Activated naive CD8-positive, alpha-beta T cell treated with anti-CD3 and anti-CD28 coated beads for 36 hours (primary cell): ENCODE results near the gene TACSTD2. TPM values are rescaled to one million over a fixed set of nuclear protein-coding genes. Genes with fewer than 3 reads are reported as not detected.
"Not testable (repeated sequence)": the region's sequence is repeated elsewhere in the genome, so short reads cannot be mapped to it uniquely, and the experiment has no call there.

Source experiments
- DNase-seq: peaks from one replicate; pipeline ENCODE4 v3.0.0; 2021
- H3K27ac Mint-ChIP-seq: one replicate; pipeline ENCODE4 v1.8.0; 2022; ENCODE audit warnings: mild to moderate bottlenecking, moderate library complexity, mixed read lengths
- H3K27me3 Mint-ChIP-seq: one replicate; pipeline ENCODE4 v1.8.0; 2022; ENCODE audit warnings: mild to moderate bottlenecking, mixed read lengths
- H3K36me3 Mint-ChIP-seq: one replicate; pipeline ENCODE4 v1.8.0; 2021; ENCODE audit warnings: mild to moderate bottlenecking, mixed read lengths
- H3K4me1 Mint-ChIP-seq: one replicate; pipeline ENCODE4 v1.8.0; 2021; ENCODE audit warnings: mixed read lengths
- H3K4me3 Mint-ChIP-seq: one replicate; pipeline ENCODE4 v1.8.0; 2022; ENCODE audit warnings: mild to moderate bottlenecking, moderate library complexity, mixed read lengths
- H3K9me3 Mint-ChIP-seq: one replicate; pipeline ENCODE4 v1.8.0; 2022; ENCODE audit warnings: mixed read lengths
- total RNA-seq, 2 experiments: library from RNA; stranded (reverse); gene quantifications; one replicate each; pipeline ENCODE4 v1.2.3, GENCODE V29; 2021

TACSTD2 gene
- total RNA-seq, 2 experiments from 2014 or later: 0.08 to 0.33 TPM

DNA sequence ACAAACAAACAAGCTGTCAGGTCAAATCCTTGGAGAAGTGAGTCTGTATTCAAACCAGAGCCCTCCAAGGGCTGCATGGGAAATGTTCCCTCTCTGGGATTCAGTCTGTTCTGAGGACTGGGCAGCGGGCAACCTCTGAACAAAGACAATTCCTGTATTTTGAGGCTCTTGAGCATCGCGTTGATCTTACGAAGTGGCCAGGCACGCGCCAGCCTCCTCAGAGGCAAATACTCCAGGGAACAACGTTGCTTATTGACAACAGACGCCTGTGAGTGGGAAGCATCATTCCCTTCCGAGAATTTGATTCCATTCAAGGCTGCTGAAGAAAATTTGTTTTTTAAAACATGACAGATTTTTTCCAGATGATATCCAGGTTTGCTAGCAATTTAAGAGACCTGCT is 20.0 kb upstream of the TACSTD2 start:
- Mint-ChIP-seq H3K27ac (no peak overlapping the region), H3K27me3 (peaks cover 60% of the 10 kb centered on the region), H3K9me3 (peaks cover 5% of the 10 kb centered on the region), H3K4me3 (no peak overlapping the region), H3K36me3 (no peaks in the 10 kb centered on the region), H3K4me1 (no peaks in the 10 kb centered on the region)
- DNase-seq: no peak

DNA sequence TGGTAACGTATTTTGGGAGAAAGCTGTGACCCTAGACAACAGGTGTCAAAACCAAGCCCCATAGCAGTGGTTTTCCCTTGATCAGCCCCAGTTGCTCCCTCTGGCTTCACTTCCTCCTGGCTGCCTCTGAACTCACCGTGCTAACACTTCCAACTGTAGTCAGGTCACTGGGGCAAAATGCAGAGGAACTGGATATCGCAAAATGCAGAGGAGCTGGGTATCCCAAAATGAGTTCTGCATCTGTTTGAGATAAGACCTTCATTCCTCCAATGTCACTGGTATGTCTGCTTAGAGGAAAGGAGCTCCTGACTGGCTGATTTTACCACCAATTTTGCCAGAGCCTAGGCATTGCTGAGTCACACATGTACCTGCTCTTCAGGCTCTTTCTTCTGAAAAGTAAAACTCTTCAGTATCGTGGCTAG is 19.6 kb upstream of the TACSTD2 start:
- peaks cover 5% of the 10 kb centered on the region for H3K9me3 Mint-ChIP-seq
- no peak overlapping the region for H3K4me3 Mint-ChIP-seq
- H3K36me3 Mint-ChIP-seq: no peaks in the 10 kb centered on the region
- no peaks in the 10 kb centered on the region for H3K4me1 Mint-ChIP-seq
- DNase-seq: no peak
- peaks cover 59% of the 10 kb centered on the region for H3K27me3 Mint-ChIP-seq
- no peak overlapping the region for H3K27ac Mint-ChIP-seq

DNA sequence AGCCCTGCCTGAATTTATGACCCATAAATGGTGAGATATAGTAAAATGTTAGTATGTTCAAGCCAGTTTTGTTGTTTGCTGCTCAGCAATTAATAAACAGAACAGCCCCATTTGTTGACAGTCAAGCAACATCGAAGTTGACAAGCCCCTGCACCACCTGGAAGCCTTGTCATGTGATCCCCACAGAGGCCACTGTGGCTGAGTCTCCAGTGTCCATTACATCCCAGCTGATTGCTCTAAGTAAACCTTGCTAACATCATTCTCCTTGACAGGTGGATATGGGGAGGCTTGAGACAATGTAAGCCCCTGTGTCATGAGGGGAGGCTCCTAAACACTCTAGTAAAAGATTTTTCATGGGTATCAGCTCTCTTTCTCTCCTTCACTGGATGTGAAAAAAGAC is 17.5 kb upstream of the TACSTD2 start:
- H3K27me3 Mint-ChIP-seq: peaks cover 44% of the 10 kb centered on the region
- DNase-seq: no peak
- H3K27ac Mint-ChIP-seq: no peak overlapping the region
- no peaks in the 10 kb centered on the region for H3K36me3 Mint-ChIP-seq
- no peaks in the 10 kb centered on the region for H3K4me1 Mint-ChIP-seq
- H3K9me3 Mint-ChIP-seq: no peaks in the 10 kb centered on the region
- no peak overlapping the region for H3K4me3 Mint-ChIP-seq

DNA sequence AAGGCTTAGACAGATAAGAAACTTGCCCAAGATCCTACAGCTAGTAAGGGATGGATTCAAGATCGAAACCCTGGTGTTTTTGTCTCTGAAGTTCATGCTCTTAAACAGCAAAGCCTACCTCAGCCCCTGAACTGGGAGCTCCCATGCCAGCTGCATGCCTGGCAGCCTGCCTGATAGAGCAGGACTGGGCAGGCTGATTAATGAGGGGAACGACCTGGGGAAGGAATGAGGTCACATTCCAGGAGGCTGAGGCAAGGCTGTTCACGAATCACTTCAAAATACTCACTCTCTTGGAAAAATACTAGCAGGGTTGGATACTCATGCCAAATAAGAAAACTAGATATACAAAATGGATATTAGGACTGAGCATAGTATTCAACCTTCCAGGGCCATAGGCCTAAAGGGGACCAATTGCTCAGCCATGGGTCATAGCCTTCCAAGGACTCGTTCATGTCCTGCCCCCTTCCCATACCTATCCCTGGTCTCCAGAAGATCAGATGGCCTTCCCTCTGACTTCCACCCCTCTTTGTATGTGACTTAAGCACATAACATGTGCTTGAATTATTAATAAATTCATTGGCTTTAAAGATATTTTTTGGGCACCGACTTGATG is 15.6 kb upstream of the TACSTD2 start:
- H3K9me3 Mint-ChIP-seq: no peaks in the 10 kb centered on the region
- H3K4me1 Mint-ChIP-seq: no peaks in the 10 kb centered on the region
- H3K36me3 Mint-ChIP-seq: no peaks in the 10 kb centered on the region
- no peak overlapping the region for H3K4me3 Mint-ChIP-seq
- peaks cover 34% of the 10 kb centered on the region for H3K27me3 Mint-ChIP-seq
- no peak overlapping the region for H3K27ac Mint-ChIP-seq
- no peak for DNase-seq

DNA sequence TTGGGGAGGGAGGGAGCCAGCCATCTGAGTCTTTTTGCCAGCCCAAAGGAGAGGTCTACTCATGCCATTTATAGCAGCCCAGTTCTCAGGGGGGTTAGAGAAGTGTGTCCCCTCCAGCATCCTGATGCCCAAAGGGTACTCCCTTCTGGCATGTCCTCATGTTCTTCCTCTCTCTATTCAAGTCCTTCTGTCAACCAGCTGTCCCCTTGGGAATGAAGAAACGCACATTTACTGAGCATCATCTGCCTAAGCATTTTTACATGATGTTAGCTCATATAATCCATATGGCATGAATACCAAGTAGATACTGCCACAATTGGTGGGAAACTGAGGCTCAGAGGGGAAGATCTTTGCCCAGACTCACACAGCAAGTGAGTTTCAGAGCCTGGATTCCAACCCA is 14.8 kb upstream of the TACSTD2 start:
- no peak overlapping the region for H3K4me3 Mint-ChIP-seq
- H3K4me1 Mint-ChIP-seq: no peaks in the 10 kb centered on the region
- H3K27me3 Mint-ChIP-seq: peaks cover 36% of the 10 kb centered on the region
- no peaks in the 10 kb centered on the region for H3K36me3 Mint-ChIP-seq
- H3K9me3 Mint-ChIP-seq: no peaks in the 10 kb centered on the region
- no peak for DNase-seq
- H3K27ac Mint-ChIP-seq: no peak overlapping the region

DNA sequence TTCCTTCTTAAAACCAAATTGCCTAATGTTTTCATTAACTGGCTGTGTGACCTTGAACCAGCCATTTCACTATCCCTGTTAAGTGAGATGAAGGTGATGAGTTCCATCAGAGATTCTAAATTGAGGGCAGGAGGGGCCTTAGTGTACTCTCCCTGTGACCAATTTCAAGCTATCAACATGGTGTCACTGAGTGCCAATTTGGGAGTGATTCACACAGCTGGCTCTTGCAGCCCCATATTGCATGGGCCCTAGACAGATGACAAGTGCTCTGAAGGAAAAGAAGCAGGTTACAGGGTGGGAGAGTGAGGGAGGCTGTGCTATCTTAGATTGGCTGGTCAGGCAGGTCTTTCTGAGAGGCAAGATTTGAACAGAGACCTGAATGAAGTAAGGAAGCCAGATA is 13.0 kb upstream of the TACSTD2 start:
- Mint-ChIP-seq H3K4me1 (peaks cover 4% of the 10 kb centered on the region), H3K9me3 (no peaks in the 10 kb centered on the region), H3K4me3 (no peak overlapping the region), H3K27ac (no peak overlapping the region), H3K36me3 (no peaks in the 10 kb centered on the region), H3K27me3 (peaks cover 36% of the 10 kb centered on the region)
- DNase-seq: no peak

DNA sequence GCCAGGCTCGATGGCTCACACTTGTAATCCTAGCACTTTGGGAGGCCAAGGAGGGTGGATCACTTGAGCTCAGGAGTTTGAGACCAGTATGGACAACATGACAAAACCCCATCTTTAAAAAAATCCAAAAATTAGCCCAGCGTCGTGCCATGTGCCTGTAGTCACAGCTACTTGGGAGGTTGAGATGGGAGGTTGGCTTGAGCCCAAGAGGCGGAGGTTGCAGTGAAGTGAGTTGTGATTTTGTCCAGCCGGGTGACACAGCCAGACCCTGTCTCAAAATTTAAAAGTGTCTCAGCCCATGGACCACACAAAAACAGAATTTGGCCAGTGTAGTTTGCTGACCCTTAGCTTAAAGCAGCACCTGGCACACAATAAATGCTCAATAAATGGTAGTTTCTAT is 11.3 kb upstream of the TACSTD2 start:
- no peak for DNase-seq
- H3K27me3 Mint-ChIP-seq: peaks cover 43% of the 10 kb centered on the region
- no peaks in the 10 kb centered on the region for H3K36me3 Mint-ChIP-seq
- no peaks in the 10 kb centered on the region for H3K9me3 Mint-ChIP-seq
- no peak overlapping the region for H3K27ac Mint-ChIP-seq
- no peak overlapping the region for H3K4me3 Mint-ChIP-seq
- peaks cover 17% of the 10 kb centered on the region for H3K4me1 Mint-ChIP-seq

DNA sequence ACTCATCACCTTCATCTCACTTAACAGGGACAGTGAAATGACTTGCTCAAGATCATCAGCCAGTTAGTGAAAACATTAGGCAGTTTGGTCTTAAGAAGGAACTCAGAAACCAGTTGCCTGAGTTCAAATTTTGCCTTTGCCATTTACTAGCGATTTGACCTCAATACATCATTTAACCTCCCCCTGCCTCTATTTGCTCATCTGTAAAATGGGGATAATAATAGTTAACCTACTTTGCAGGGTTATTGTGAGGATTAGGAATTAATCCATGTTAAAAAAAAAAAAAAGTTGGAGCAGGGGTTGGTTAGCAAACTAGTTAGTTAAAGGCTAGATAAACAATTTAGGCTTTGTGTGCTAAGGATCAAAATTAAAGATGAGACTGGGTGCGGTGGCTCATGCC is 10.6 kb upstream of the TACSTD2 start:
- no peak for DNase-seq
- Mint-ChIP-seq H3K4me3 (no peak overlapping the region), H3K4me1 (peaks cover 18% of the 10 kb centered on the region), H3K27ac (no peak overlapping the region), H3K27me3 (peaks cover 43% of the 10 kb centered on the region), H3K9me3 (no peaks in the 10 kb centered on the region), H3K36me3 (no peaks in the 10 kb centered on the region)

DNA sequence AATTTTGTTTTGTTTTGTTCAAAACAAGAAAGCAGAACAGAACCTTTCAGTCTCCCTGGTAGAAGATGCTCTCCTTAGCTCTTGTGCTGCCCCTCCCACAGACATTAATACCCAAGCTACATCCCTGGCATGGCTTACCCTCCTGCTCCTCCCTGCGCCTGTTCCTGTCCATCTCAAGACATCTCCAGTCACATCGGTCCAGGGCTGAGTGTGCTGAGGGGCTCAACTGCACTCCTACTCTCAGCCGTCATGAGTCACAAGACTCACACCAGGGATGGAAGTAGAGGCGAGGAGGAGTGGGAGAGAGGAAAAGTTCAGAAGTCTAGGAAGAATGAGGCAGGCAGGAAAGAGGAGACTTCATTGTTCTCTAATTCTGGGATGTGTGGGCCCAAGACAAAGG is 9.2 kb upstream of the TACSTD2 start:
- H3K27ac Mint-ChIP-seq: no peak overlapping the region
- peaks cover 42% of the 10 kb centered on the region for H3K27me3 Mint-ChIP-seq
- H3K9me3 Mint-ChIP-seq: no peaks in the 10 kb centered on the region
- H3K36me3 Mint-ChIP-seq: no peaks in the 10 kb centered on the region
- no peak for DNase-seq
- H3K4me3 Mint-ChIP-seq: no peak overlapping the region
- H3K4me1 Mint-ChIP-seq: peaks cover 18% of the 10 kb centered on the region

DNA sequence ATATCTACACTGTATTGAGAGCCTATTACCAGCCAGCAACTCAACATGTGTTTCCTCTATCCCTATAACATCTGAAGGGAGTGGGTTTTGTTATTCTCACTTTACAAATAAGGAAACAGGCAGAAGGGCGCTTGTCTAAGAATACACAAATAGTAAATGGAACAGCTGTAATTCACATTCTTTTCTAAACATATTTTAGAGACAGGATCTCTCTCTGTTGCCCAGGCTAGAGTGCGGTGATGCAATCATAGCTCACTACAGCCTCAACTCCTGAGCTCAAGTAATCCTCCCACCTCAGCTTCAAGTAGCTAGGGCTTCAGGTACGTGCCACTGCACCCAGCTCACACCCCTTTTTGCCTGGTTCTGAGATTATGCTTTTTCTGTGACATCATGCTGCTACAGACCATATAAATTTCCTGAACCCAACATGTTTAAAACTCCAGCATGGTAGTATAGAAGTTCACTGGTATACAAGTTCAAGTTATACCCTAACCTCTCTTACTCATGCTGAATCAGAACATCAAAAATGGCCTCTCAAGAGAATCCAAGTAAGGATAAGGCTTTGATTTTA is 8.6 kb upstream of the TACSTD2 start:
- H3K4me3 Mint-ChIP-seq: no peak overlapping the region
- peaks cover 18% of the 10 kb centered on the region for H3K4me1 Mint-ChIP-seq
- no peak overlapping the region for H3K27ac Mint-ChIP-seq

DNA sequence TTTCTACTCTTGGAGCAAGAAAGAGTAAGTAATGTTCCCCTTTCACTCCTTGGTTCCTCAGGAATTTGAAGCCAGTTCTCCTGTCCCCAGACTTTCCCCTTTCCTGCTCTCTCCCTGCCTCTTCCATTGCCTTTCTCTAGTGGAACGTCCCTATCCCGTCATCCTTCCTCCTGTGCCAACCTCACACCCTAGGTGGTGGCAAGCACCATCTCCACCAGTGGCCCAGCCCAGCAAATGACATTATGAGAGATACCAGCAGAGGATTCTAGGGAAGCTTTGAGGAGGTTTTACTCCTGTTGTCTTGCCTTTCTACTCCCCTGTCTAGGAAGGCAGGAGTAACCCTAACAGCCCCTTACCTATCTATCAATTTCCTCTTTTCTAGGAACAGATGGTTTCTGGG is 8.1 kb upstream of the TACSTD2 start:
- no peak for DNase-seq
- Mint-ChIP-seq H3K9me3 (no peaks in the 10 kb centered on the region), H3K27ac (no peak overlapping the region), H3K36me3 (no peaks in the 10 kb centered on the region), H3K4me1 (peaks cover 18% of the 10 kb centered on the region), H3K27me3 (peaks cover 47% of the 10 kb centered on the region), H3K4me3 (no peak overlapping the region)

More for the DNA sequence above, 8.6 kb upstream of the TACSTD2 start:
- no peaks in the 10 kb centered on the region for H3K36me3 Mint-ChIP-seq
- no peak for DNase-seq
- H3K27me3 Mint-ChIP-seq: peaks cover 46% of the 10 kb centered on the region
- no peaks in the 10 kb centered on the region for H3K9me3 Mint-ChIP-seq

DNA sequence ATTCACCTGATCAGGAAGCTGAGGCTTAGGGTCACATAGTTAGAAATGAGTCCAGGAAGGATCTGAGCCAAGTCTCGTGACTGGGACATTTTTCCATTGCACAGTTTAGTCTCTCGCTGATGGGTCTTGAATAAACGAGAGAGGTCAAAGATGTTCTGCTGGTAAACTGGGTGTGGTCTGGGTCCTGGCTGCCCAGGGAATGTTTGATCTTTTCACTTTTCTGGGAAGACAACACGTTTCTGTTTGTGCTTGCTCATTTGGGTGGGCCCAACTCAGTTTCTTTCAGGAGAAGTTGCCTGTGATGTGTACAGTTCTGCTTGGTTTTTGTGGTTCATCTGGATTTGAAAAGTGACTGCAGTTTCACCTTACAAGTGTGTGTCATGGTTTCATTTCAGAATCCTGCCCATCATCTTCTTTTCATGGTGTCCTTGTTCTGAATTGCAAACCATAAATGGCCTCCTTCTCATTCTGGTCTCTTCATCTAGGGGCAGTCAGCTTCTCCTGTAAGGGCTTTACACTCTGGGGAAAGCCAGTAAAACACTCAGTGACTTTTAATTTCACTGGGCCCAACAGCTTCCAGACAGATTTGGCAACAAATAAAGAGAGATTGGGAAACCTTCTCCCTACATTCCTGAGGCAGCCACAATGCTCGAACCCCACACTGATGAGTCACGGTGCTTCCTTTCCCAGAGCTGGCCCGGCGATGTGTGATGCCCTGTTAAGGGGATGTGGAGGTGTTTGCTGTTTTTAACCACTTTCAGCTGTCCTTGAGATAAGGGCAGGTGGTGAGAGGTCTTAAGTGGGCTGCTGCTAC is 7.2 kb upstream of the TACSTD2 start:
- DNase-seq: no peak
- Mint-ChIP-seq H3K36me3 (no peaks in the 10 kb centered on the region), H3K27ac (no peak overlapping the region), H3K4me3 (no peak overlapping the region), H3K4me1 (peaks cover 18% of the 10 kb centered on the region), H3K27me3 (peaks cover 56% of the 10 kb centered on the region), H3K9me3 (no peaks in the 10 kb centered on the region)

DNA sequence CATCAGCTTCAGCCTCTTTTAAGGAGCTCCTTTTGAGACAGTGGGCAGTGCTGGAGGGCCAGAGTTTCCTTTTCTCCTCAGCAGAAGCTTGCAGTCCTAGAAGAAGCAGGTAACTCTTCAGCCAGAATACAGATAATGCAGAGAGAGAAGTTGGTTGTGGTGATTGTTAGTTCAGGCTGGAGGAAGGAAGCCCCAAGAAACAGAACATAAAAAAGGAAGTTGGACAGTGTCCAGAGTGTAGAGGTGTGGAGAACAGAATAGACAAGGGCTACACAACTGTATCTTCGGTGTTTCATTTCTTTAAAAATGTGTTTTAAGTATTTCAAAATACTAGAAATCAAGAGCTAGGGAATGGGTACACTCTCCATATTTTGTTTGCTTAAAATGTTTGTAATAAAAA is 6.4 kb upstream of the TACSTD2 start:
- Mint-ChIP-seq H3K27ac (no peak overlapping the region), H3K27me3 (peaks cover 59% of the 10 kb centered on the region), H3K4me3 (no peak overlapping the region), H3K9me3 (no peaks in the 10 kb centered on the region), H3K4me1 (peaks cover 18% of the 10 kb centered on the region), H3K36me3 (no peaks in the 10 kb centered on the region)
- DNase-seq: no peak

DNA sequence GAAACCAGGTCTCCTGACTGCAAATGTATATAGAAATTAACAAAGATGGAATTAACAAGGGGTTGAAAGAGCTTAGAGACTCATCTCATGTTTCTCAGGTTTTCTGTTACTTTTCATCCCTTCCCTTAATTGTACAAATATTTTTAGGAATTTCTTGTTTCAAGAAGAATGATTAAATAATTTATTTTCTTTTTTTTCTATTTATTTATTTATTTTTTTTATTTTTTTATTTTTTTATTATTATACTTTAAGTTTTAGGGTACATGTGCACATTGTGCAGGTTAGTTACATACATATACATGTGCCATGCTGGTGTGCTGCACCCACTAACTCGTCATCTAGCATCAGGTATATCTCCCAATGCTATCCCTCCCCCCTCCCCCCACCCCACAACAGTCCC is 5.1 kb upstream of the TACSTD2 start:
- peaks cover 66% of the 10 kb centered on the region for H3K27me3 Mint-ChIP-seq
- H3K9me3 Mint-ChIP-seq, H3K27ac Mint-ChIP-seq, DNase-seq, H3K4me3 Mint-ChIP-seq, H3K36me3 Mint-ChIP-seq: not testable (repeated sequence)
- peaks cover 29% of the 10 kb centered on the region for H3K4me1 Mint-ChIP-seq

DNA sequence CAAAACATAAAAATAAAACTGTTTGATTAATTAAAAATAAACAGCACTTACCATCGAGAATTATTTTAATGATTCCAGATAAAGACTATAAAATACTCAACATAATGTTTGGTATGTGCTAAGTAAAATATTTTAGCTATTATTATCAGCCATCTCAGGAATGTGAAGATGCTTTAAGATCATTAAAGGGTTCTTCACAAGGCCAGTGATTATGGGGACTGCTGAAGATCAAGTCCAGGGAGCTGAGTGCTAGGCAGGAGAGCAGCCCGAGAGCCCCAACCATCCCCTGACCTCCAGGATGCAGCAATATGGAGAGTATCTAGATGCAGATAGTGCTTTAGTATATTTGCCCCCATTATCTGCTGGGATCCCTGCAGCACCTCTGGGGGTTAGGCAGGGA is 4.6 kb upstream of the TACSTD2 start:
- Mint-ChIP-seq H3K4me1 (peaks cover 29% of the 10 kb centered on the region), H3K27ac (no peak overlapping the region), H3K9me3 (no peaks in the 10 kb centered on the region), H3K27me3 (peaks cover 65% of the 10 kb centered on the region), H3K4me3 (no peak overlapping the region), H3K36me3 (no peaks in the 10 kb centered on the region)
- no peak for DNase-seq

DNA sequence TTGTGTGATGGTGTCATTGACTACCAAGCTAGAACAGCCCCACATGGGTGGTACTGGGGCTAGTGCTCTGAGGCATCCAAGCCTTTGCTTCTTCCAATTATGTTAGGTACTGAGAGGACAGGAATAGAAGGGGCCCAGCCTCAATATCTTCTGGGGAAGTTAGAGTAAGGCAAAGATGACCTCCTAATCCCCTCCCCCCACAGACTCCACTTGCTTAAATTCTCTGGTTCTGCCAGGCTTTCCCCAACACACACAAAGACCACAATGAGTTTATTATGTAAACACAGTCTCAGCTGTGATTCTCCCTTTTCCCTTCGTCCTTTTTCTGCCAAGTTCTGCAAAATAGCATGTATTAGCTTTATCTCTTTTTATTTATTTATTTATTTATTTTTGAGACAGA is 3.1 kb upstream of the TACSTD2 start:
- peaks cover 34% of the 10 kb centered on the region for H3K4me1 Mint-ChIP-seq
- no peaks in the 10 kb centered on the region for H3K36me3 Mint-ChIP-seq
- H3K27ac Mint-ChIP-seq: no peak overlapping the region
- H3K9me3 Mint-ChIP-seq: no peaks in the 10 kb centered on the region
- no peak for DNase-seq
- H3K4me3 Mint-ChIP-seq: no peak overlapping the region
- peaks cover 69% of the 10 kb centered on the region for H3K27me3 Mint-ChIP-seq
